GM18517 (cell line): Measurements from ENCODE around the gene RGS7BP.
A peak's percentile ranks its signal among the peaks of the same experiment; 100 is the strongest.

Source experiments
- ATAC-seq: cut with Tn5 transposase; IDR thresholded peaks from one replicate; pipeline ENCODE4 v1.9.1; 2021; ENCODE audit warnings: mild to moderate bottlenecking, moderate library complexity; ENCODE audit not compliant: unreplicated experiment

The RGS7BP gene

GRCh38 chr5:64505769-64506566 lies at the start of gene RGS7BP:
RGS7BP (plus strand) TSS chr5:64506015; CDS start chr5:64506625, 610 bp downstream.
- no peak for ATAC-seq

DNA sequence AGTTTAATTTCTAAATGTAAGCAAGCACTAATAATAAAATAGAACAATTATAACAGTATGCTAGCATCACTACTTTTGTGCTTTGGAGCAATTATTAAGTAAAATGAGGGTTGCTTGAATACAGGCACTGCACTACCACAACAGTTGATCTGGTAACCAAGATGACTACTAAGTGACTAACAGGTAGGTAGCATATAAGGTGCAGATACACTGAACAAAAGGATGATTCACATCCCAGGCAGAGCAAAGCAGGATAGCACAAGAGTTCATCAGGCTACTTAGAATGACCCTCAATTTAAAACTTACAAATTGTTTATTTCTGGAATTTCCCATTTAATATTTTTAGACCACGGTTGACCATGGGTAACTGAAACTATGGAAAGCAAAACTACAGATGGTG lies 48.0 kb upstream of the RGS7BP start:
- no peak for ATAC-seq

DNA sequence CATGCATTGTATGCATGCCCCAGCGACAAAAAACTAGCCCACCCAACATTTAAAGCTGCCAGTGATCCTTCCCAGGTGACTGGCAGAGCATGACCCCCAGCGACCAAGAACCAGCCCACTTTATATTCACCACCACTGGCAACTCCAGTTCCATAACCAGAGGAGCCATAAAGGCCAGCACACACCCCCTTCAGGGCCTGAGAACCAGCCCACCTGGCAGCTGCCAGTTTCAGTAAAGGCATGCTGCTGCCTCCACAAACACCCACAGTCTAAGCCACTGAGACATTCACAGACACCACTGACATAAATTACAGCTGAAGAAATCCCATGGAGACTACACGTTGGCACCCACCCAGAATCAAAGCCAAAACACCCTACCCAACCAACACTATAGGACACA lies 46.9 kb upstream of the RGS7BP start:
- no peak for ATAC-seq

GRCh38 chr5:64462391-64462790 lies 43.4 kb upstream of the RGS7BP start:
- ATAC-seq, result no peak

- no peak for ATAC-seq
Measured at GRCh38 chr5:64486163-64486562, 19.7 kb upstream of the RGS7BP start.

DNA sequence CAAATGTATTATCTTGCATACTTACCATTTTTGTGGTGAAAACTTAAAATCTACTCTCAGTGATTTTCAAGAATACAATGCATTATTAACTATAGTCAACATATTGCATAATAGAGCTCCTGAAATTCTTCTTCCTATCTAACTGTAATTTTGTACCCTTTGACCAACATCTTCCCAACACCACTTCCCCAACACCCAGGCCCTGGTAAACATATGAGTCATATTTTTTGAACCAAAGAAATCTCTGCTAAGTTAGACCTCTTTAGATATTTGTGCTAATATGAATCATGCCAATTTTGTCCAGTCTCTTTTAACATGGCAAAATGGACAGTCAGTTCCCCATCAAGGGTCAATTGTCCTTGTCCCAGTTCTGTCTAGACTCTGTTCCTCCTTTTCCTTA lies 18.5 kb upstream of the RGS7BP start:
- ATAC-seq, result no peak

DNA sequence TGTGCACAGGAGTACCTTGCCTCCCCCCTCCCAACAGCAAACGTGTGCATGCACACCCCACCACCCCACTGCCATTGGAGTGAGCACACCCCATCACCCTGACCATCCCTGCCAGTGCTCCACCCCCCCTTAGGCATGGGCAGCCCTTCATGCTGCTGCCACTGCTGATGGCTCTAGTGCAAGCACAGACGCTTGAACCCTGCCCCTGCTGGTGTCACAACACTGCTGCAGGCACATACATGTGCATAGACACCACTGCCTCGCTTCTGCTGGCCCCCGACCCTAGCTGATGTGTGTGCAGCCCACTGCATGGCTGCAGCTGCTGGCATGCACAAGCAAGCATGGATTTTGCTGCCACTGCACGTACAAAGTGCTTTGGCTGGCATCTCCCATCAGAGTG lies 16.0 kb upstream of the RGS7BP start:
- ATAC-seq, result no peak

GRCh38 chr5:64497386-64497785 lies 8.4 kb upstream of the RGS7BP start:
- no peak for ATAC-seq

DNA sequence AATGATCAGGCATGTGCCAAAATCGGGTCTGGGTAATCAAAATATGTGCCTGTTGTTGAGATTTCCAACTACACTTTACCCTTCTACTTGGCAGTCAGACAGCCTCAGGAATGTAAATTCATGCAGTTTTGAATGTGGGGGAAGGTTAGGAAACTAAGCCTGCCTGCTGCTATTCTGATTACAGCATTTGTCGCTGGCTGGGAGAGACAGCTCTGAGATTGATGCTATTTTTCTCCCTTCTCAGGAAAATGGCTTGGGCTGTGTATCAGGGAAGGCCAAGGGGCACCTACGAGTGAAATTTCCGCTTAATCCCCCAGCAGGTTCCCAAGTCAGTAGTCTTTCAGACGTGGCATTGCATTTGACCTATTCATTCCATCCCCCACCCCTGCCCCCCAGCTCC lies 3.6 kb upstream of the RGS7BP start:
- ATAC-seq, result no peak

- ATAC-seq, result no peak
Measured at GRCh38 chr5:64506567-64507263, 900 bp downstream of the RGS7BP start.

GRCh38 chr5:64507264-64507605 lies 1.4 kb downstream of the RGS7BP start:
- no peak for ATAC-seq

- ATAC-seq, result no peak
Measured at GRCh38 chr5:64509828-64510227, 4.0 kb downstream of the RGS7BP start.

- ATAC-seq, result no peak
Measured at GRCh38 chr5:64513492-64513891, 7.7 kb downstream of the RGS7BP start.

DNA sequence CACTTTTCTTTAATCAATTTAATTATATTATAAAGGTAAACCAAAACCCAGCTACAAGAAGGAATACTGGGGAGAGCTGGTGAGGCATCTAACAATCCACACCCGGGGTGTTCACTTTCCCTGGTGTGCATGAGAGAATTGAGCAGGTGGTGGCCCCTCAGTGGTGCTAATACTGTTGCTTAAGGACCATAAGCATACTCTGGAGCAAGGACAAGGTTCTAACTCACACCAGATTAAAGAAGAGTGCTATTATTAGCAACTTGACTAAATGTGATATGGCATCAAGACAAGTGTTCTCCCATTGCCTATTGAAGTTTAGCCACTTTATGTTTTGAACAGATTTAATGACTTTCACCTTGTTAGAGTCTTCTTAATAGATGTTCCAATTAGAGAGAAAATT lies 8.8 kb downstream of the RGS7BP start:
- ATAC-seq, result no peak

GRCh38 chr5:64516216-64516615 lies 10.4 kb downstream of the RGS7BP start:
- ATAC-seq, result no peak

DNA sequence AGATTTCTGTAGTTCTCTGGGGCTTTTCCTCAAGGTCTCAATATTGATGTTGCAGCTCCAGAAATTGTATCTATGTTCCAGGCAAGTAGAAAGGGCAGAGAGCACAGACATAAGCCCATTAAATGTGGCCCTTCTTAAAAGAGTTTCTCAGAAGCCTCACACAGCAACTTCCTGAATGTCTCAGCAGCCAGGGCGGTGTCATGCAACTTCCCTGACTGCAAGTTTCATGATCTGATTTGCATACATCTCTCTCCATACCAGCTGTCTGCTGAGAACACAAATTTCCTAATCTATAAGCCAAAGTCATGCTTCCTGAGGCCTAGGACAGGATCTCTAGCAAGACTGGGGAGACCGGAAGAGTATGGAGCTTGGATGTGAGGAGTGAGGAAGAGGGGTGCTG lies 13.0 kb downstream of the RGS7BP start:
- ATAC-seq, result peak; percentile 77

- no peak for ATAC-seq
Measured at GRCh38 chr5:64519263-64519662, 13.4 kb downstream of the RGS7BP start.

DNA sequence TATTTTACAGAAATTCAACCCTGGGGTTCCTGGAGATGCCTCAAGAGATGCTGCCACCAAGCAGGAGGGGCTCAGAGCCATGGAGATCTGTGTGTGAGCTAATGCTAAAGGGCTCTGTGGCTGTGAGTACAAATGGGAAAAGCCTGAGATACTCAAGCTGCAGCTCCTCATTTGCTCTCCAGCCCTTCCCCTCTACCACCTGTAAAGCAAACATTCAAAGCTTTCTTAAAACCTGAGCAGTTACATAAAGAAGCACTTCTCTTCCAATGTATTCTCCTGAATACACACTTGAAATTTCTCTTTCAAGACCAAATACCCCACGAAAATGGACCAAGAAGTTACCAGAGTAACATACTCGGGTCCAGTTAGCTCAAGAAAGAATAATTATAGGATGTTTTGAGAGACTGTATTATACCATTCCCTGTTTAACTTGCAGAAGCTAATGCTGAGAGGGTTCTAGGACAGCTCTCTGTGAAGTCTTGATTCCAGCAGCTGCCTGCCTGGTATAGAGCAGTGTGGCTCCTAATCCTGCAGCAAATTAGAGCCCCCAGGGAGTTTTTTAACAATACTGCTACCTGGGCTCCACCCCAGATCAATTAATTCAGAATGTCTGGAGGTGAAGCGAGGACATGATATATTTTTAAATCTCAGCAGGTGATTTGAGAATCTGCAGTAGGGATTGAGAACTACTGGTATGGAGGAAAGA lies 21.1 kb downstream of the RGS7BP start:
- ATAC-seq, result no peak

- ATAC-seq, result no peak
Measured at GRCh38 chr5:64530076-64530475, 24.3 kb downstream of the RGS7BP start.

GRCh38 chr5:64532212-64532611 lies 26.4 kb downstream of the RGS7BP start:
- ATAC-seq, result no peak

GRCh38 chr5:64532657-64533056 lies 26.8 kb downstream of the RGS7BP start:
- ATAC-seq, result no peak

GRCh38 chr5:64534033-64534432 lies 28.2 kb downstream of the RGS7BP start:
- no peak for ATAC-seq
